Jurkat, Clone E6-1 (cell line): Measurements from ENCODE around the gene BLOC1S5.

ENCODE experiments used
- DNase-seq: peaks from one replicate; pipeline ENCODE4 v3.0.0-alpha.2; 2011; ENCODE audit warnings: low read depth, low spot score
- H3K4me3 ChIP-seq: 2 replicates; pipeline ENCODE4 v1.5.1; 2011; ENCODE audit warnings: mild to moderate bottlenecking, low read length, control low read depth, moderate library complexity

The BLOC1S5 gene

DNA sequence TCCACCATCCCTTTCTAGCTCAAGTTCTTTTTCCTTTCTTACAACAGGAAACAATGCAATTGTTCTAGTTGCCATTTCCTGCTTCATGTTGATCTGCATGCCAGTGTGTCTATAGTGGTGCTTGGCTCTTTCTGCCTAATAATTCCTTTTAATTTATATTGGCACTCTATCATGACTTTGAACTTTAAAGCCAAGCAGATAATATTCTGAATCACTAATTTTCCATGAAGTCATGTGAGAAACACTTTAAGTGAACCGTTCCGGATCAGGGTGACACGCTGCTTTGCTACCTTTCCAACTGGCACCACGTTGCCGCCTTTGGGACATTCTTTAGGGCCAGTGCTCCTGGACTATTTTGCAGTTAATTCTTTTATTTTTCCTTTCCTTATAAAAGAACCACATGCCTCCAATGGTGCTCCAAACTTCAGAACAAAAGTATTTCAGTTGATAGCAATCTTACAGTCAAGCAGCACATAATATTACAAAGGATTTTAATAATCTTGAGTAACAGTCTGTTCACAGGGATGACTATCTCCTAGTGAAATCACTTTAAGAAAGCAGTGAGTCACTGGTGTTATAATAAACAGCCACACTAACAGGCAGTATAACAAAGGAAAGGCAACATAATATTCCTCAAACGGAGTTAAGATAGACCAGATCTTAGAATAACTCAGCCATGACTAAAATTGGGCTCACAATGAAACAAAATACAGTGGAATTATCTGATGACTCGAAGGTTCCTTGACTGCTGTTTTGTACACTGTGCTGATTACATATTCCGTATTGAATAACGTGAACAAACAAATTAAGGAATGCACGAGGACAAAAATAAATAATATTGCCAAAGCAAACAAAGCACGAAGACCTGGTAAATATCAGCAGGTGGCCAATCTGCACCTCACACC, 19.0 kb upstream of the BLOC1S5 start:
- no peak overlapping the region for H3K4me3 ChIP-seq
- no peak for DNase-seq

DNA sequence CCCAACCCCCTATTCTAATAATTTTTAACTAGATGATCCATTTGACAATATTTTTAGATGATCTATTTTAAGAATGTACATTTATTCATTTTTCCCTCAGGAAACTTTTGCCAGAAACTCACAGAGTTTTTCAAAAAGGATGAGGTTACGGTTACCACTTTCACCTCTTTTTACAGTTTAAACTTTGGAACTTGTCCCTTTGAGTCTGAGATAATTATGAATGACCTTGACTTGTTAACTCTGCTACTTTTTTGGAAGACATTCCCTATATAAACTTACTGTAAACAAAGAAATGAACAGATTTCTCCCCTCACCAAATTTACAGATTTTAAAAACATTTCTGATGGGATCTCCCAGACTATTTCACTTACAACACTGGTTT, 18.4 kb upstream of the BLOC1S5 start:
- H3K4me3 ChIP-seq = no peak overlapping the region
- no peak for DNase-seq

DNA sequence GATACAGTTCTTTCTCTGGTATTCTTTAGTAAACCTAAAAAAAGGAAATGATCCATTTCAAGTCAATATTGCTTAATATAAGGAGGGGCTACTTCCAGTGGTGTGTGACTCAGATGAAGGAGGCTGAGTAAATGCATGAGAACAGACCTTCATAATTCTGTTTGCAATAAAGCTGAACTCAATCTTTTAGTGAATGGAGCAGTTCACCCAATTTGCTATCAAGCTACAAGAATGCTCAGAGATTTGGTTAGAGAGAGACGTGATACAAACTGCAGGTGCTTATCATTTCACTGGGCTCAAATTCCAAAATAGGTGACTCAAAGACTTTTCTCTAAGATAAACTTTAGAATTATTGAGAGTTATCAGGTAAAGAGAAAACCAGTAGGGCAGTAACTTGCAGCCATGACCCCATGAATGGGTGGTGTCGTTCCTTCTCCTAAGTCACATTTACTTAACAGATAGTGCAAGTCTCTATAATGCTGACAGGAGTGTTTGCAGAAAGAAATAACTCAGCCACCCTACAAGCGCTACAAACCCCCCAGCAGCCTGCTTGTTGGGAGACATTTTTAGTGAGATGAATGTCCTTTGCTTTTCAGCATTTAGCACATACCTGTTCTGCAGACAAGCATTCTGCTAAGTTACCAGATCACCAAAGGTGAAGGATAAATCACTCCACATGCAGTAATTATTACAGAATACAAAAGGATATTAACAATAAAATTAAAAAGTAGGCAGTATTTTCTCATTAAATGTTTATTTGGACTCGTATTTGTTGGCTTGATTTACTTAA, 16.4 kb upstream of the BLOC1S5 start:
- DNase-seq = no peak
- H3K4me3 ChIP-seq = no peak overlapping the region

DNA sequence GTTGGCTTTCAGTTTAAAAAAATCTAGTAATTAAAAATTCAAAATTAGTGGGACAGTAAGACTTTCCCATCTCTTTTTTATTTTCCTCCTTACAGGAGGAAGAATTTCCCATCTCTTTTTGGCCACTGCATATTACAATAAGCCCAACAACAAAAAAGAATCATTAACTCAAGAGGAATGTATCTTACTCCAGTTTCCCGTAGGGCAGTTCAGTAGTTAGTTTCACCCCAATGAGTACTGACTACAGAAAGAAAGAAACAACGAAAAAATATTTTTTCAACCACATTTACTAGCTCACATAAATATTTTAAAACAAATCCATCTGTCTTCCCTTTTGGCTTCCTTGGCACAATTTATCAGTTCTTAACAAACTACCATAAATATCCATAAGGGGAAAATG, 14.9 kb upstream of the BLOC1S5 start:
- no peak overlapping the region for H3K4me3 ChIP-seq
- no peak for DNase-seq

DNA sequence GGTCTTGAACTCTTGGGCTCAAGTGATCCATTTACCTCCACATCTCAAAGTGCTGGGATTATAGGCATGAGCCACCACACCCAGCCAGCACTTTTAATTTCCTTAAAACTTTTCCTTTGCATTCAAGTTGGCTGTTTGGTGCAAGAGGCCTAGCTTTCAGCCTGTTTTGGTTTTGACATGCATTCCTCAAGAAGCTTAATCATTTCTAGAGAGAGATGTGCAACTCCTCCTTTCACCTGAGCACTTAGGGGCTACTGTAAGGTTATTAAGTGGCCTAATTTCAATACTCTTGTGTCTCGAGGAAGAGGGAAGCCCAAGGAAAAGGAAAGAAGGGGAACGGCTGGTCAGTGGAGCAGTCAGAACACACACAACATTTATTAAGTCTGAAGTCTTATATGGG, 13.8 kb upstream of the BLOC1S5 start:
- H3K4me3 ChIP-seq = no peak overlapping the region

DNA sequence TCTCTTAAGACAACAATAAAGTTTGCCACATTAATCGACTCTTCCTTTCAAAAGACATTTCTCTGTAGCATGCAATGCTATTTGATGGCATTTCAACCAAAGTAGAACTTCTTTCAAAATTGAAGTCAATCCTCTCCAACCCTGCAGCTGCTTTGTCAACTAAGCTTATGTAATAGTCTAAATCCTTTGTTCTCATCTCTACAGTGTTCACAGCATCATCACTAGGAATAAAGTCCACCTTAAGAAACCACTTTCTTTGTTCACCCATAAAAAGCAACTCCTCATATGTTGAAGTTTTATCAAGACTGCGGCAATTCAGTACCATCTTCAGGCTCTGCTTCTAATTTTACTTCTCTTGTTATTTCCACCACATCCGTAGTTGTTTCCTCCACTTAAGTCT, 11.5 kb upstream of the BLOC1S5 start:
- peak; percentile 72 for DNase-seq
- H3K4me3 ChIP-seq = no peak overlapping the region

More for the DNA sequence above, 13.8 kb upstream of the BLOC1S5 start:
- no peak for DNase-seq

DNA sequence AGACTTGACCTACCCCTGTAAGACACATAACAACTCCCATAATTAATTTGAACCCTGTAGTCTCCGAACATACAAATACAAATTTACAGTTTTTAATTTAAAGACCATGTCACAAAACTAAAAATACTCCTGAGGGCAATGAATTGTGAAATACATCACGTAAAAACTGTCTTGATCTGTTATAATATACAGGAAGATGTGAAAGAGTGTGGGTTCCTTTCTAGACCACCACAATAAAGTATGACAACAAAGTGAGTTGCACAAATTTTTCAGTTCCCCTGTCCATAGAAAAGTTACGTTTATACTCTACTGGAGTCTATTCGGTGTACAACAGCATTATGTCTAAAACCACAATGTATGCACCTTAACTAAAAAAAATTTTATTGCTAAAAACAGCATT, 11.0 kb upstream of the BLOC1S5 start:
- no peak overlapping the region for H3K4me3 ChIP-seq
- DNase-seq = no peak

DNA sequence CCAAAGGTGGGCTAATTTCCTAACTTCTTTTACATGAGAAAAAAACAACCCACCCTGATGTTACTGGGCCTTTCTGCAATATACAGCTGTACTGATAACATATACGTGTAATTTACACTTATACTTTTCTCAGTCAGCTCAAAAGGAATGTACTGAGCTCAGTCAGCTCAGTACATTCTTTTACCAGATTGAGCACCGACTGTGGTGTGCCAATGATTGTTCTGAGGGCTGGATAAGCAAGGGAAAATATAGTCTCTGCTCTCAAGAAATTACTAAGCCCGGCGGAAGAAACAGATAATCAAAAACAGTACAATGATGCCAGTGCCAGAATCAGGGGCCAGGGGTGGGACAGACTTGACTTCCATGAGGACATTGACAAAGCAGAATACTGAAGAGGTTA, 10.0 kb upstream of the BLOC1S5 start:
- no peak overlapping the region for H3K4me3 ChIP-seq
- no peak for DNase-seq

DNA sequence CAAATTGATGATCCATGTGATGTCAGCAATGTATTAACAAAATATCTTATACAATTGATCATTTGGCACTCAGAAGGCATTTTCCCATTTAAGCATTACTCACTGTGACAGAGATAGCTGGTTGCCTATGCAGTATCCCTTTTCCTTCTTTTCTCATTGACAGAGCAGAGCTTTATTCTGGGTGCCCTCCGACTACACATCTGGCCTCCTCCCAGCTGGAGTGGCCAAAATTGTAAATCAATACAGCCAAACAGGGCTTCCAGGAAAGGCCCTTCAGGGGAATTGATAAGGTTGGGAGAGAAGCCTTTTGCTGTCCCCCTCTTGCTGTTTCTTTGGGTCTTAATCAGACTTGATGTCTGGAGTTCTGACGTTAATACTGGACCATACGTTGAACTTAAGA, 9.6 kb upstream of the BLOC1S5 start:
- DNase-seq = no peak
- H3K4me3 ChIP-seq = no peak overlapping the region

DNA sequence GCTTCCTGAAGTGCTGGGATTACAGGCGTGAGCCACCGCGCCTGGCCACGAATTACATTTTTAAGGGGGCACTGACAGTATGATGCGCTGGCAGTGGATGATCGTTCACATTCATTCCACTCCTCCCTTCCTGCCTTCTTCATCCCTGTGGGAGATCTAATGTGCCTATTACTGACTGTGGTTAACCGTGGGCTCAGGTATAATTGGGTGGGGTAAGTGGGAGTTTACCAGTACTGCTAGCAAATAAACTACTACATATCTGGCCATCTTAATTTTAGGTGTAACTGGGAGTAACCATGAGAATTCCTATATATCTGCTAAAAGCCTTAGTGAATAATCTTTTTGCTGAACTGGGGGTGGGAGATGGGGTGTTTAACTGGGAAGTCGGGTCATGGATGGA, 6.5 kb upstream of the BLOC1S5 start:
- no peak overlapping the region for H3K4me3 ChIP-seq
- DNase-seq = no peak

DNA sequence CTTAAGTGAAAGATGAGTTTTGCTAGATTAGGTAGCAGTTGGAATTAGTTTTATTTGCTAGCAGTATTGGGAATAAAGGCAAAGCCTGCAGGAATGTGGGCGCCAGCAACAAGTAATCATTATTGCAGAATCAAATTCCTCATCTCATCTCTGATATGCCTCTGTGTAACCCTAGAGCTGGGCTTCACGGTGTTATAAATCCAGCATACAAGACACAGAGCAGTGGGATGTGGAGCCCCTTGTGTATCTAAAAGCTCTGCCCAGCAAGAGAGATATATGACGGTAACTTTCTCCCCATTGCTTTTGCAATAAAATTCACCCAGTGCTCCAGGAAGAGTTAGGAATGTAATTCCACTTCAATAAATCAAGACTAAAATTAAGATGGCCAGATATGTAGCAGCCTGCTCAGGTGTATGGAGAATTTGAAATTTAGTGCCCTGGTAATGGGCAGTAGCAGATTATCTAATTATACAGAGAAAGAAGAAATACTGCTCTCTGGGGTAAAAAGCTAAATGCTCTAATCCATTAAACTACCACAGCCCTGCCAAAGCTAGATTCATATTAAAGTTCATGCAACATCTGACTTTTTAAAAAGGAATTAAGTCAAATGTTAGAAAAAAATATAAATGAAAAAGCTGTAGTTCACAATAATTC, 5.6 kb upstream of the BLOC1S5 start:
- DNase-seq = no peak
- no peak overlapping the region for H3K4me3 ChIP-seq

DNA sequence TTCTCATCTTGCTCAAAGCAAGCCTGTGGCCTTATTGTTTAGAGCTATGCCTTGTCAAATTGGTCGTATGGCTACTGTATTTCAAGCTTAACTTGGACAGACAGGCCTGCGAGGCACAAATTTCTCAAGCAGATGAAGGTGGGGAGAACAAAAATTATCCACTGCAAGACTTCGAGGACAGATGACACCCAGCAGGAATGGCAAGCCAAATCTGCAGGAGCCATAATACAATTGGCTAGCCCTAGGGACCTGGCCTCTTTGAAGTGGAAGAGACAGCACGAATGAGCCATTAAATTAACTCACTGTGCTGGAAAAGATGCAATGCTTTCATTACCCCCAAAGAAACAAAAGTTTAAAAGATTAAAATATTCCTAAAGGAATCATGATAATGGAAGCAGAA, 5.0 kb upstream of the BLOC1S5 start:
- DNase-seq = no peak
- no peak overlapping the region for H3K4me3 ChIP-seq

DNA sequence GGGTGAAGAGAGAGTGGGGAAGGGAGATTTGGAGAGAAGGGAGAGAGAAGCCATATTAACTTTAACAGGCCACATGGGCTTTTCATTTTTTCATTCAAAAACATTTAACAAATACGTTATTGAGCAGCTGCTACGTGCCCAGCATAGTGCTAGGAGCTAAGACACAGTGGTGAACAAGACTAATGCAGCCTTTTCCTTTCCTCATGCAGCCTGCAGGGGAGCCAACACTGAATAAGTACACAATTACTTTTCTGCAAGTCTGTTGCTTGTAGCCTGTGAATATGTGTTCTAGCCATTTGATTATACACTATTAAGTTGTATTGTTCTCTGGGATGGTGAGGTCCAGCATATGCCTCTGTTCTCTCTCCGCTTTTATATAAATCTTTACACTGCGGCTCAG, 1.9 kb upstream of the BLOC1S5 start:
- no peak for DNase-seq
- no peak overlapping the region for H3K4me3 ChIP-seq

DNA sequence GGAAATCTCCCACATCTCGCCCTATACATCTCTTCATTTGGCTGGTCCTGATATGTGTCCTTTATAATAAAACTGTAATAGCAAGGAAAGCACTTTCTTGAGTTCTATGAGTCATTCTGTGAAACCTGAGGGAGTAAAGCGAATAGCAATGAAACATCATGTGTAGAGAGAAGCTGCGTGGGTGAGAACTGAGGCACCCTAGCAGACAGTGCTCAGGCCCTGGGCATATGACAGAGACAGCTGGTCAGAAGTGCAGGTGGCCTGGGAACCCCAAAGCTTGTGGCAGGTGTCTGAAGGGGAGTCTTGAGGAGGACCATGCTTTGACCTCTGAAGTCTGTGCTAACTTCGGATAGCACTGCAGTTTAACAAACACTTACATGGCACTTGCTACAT, 1.3 kb upstream of the BLOC1S5 start:
- DNase-seq = no peak
- no peak overlapping the region for H3K4me3 ChIP-seq

DNA sequence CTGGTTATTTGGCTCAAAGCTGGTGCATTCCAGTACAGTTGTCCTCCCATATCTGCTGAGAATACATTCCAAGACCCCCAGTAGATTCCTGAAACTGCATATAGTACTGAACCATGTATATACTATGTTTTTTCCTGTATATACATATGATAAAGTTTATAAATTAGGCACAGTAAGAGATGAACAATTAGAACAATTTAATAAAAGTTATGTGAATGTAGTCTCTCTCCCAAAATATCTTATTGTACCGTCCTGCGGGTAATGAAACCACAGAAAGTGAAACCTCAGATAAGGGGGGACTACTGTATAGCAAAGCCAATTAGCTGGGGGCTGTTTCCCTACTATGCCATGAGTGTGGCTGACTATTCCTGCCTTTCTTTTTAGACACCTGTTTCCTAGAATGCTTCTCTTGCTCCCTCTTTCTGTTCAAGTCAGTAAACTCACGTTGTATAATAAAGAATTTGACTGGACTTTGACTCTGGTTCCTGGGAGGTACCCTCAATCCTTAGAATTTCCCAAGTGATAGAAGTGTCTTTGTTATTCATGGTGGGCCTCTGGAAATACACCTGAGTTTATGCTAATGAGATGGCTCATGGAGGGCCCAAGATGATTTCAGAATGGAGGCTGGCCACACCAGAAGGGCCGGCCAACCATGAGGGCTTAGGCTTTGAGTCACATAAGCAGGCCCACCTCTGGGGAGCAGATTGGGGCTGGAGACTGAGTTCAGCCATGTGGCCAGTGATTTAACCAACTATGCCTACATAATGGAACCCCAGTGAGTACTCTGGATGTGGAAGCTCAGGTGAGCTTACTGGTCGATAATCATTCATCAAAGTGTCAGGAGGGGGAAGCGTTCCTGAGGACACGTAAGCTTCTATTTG, 689 bp upstream of the BLOC1S5 start:
- peak overlapping the region; percentile 93 for H3K4me3 ChIP-seq
- DNase-seq = no peak

DNA sequence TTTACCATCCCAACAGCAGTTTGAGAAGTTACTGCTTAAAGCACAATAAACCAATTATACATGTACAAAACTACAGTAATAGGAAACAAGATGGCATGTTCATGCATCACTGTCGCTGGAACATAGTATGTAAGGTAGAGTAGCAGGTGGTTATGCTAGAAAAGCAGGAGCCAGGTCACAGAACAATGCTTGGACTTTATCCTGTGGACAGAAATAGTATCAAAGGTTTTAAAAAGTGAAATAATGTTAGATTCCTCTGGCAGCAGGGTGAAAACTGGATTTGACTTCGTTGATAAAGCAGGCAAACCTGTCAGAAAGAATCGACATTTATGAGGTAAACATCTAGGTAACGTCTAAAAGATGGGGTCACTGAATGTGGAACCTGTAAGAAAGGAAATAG, 2.5 kb downstream of the BLOC1S5 start:
- H3K4me3 ChIP-seq = no peak overlapping the region
- no peak for DNase-seq

DNA sequence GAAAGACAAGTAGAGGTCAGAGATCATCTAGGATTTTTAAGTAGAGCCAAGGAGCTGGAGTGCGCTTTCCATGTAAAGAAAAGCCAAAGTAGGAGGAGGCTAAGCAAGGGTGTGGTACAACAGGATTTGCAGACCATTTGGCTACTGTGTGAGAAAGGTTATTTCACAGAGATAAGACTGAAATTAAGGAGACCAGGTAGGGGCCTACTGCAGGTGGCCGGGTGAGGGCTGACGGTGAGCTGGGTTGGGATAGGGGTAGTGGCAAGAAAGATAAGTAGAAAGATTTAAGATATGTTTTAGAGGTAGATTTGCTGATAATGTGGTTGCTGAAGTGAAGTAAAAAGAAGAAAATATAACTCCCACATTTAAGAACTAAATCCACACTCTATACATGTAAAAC, 3.8 kb downstream of the BLOC1S5 start:
- no peak for DNase-seq
- H3K4me3 ChIP-seq = no peak overlapping the region

DNA sequence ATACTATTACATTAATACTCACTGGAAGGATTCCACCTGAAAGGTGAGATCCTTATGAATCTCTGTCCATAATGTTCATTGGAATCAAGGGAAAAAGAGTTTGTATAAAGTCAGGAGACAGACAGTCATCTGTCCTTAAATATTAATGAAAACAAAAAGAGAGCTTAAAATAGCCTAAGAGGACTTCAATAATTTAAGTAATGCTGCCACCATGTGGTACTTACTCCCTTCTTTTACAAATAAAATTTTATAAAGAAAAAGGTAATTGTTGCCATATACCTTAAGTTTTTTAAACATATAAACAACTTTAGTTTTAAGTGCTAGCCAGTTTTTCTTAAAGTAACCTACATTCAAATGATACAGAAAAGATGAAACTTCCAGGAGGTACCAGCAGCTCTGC, 5.1 kb downstream of the BLOC1S5 start:
- DNase-seq = no peak

DNA sequence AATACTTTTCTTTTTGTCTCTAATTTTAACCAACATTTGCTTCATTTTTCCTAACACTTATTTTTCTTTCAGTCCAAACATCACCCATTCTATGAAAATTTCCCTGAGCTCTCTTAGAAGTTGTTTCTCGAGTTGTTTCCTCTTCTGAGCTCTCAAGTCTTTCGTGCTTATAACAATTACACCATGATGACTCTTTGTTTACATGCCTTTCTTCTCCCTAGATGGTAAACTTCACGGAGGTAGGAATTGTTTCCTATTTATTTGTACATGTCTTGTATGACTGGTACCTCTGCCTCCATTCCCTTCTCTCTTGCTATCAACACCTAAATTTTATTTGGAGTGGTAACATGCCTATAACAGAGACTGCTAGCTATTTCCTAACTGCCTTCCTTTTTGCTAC, 6.4 kb downstream of the BLOC1S5 start:
- DNase-seq = no peak

More for the DNA sequence above, 5.1 kb downstream of the BLOC1S5 start:
- H3K4me3 ChIP-seq = no peak overlapping the region

More for the DNA sequence above, 6.4 kb downstream of the BLOC1S5 start:
- no peak overlapping the region for H3K4me3 ChIP-seq
